ENCODE results near the gene SLC1A3.

Gene SLC1A3

DNA sequence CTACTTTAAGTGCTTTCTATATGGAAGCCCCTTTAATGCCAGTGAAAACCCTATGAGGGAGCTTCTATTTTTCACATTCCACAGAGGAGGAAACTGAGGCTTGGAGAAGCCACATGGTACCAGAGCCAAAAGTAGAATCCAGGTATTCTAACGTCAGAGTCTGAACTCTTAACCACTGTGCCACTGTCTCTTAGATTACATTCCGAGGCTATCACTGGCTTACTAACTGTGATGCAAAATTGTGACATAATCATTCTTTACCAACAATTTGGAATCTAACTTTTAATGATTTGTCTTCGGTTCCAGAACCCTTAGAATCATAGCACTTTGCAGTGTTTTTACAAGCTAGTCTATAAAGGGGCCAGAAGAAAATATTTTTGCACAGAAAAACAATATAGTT lies 59.2 kb downstream of the SLC1A3 start:
- Histone ChIP-seq H3K4me1 (ENCODE audit: control insufficient read depth, insufficient read depth, low read length, poor library complexity, severe bottlenecking) (no peaks in the 10 kb centered on the region), H3K27me3 (replicated peaks; ENCODE audit: control insufficient read depth, insufficient read depth, low read length, poor library complexity, severe bottlenecking) (no peaks in the 10 kb centered on the region), H3K4me3 (ENCODE audit: insufficient read depth, low read depth, low read length, poor library complexity, severe bottlenecking) (no peak overlapping the region), H3K9me3 (ENCODE audit: control insufficient read depth, low read length) (no peaks in the 10 kb centered on the region), H3K27ac (ENCODE audit: insufficient read depth, low read length, poor library complexity, severe bottlenecking) (no peak overlapping the region), H3K36me3 (ENCODE audit: control insufficient read depth, insufficient read depth, low read length) (no peaks in the 10 kb centered on the region)
- DNase-seq, result no peak

DNA sequence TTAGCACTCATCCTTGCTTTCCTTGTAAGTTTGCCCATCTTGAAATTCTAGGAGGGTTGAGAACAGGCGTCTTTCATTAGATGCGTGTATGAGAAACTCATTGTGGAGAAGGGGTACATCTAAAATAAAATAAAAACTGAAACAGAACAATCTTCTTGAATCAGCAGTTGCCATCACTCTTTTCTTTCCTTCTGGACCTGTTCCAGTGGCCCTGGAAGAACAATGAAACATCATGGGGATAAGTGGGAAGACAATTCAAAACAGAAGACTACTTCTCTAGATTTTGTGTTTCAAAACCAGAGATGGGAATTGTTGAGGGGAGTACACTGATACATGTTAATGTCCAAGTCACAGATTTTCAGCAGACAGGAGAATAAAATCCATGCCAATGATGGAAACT lies 59.9 kb downstream of the SLC1A3 start:
- no peaks in the 10 kb centered on the region for H3K4me1 ChIP-seq (ENCODE audit: control insufficient read depth, insufficient read depth, low read length, poor library complexity, severe bottlenecking)
- H3K27me3 ChIP-seq (replicated peaks; ENCODE audit: control insufficient read depth, insufficient read depth, low read length, poor library complexity, severe bottlenecking), result no peaks in the 10 kb centered on the region
- no peaks in the 10 kb centered on the region for H3K9me3 ChIP-seq (ENCODE audit: control insufficient read depth, low read length)
- H3K36me3 ChIP-seq (ENCODE audit: control insufficient read depth, insufficient read depth, low read length), result no peaks in the 10 kb centered on the region
- H3K27ac ChIP-seq (ENCODE audit: insufficient read depth, low read length, poor library complexity, severe bottlenecking), result no peak overlapping the region
- no peak for DNase-seq
- H3K4me3 ChIP-seq (ENCODE audit: insufficient read depth, low read depth, low read length, poor library complexity, severe bottlenecking), result no peak overlapping the region

DNA sequence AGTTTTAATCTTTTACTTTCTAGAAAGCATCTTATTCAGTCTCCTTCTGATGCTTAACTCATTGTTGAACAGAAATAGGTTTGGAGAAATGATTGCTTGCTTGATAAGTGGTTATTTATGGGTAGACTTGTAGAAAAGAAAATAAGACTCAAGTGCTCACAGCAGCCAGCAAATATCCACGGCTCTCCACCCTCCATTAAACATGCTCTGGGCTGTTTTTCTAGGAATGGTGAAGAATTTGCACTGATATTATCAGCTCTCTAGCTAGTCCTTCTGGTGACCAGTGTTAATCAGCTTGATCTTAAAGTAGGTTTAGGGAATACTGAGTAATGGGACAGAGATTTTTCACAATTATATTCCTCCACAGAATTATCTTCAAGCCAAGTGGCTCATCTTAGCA lies 60.6 kb downstream of the SLC1A3 start:
- Histone ChIP-seq H3K27me3 (replicated peaks; ENCODE audit: control insufficient read depth, insufficient read depth, low read length, poor library complexity, severe bottlenecking) (no peaks in the 10 kb centered on the region), H3K9me3 (ENCODE audit: control insufficient read depth, low read length) (no peaks in the 10 kb centered on the region), H3K27ac (ENCODE audit: insufficient read depth, low read length, poor library complexity, severe bottlenecking) (no peak overlapping the region), H3K4me3 (ENCODE audit: insufficient read depth, low read depth, low read length, poor library complexity, severe bottlenecking) (no peak overlapping the region), H3K4me1 (ENCODE audit: control insufficient read depth, insufficient read depth, low read length, poor library complexity, severe bottlenecking) (no peaks in the 10 kb centered on the region), H3K36me3 (ENCODE audit: control insufficient read depth, insufficient read depth, low read length) (no peaks in the 10 kb centered on the region)
- DNase-seq, result no peak

DNA sequence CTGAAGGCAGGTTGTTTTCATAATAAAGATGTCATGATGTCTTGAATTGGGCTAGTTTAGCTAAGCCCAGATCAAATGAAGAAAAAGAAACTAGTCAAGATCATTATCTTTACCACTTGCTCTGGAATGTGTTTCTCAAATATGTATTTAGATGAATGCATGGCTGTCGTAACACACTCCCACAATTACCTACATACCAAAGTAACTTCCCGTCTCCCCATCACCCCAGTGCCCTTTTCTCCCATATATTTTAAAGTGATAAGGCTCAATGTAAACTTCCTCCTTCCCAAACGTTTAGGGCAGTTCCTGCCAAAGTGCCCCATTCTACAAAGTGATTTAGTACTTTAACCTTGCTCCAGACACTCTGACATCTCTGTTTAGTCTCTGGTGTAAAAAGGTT lies 61.4 kb downstream of the SLC1A3 start:
- Histone ChIP-seq H3K27me3 (replicated peaks; ENCODE audit: control insufficient read depth, insufficient read depth, low read length, poor library complexity, severe bottlenecking) (no peaks in the 10 kb centered on the region), H3K4me3 (ENCODE audit: insufficient read depth, low read depth, low read length, poor library complexity, severe bottlenecking) (no peak overlapping the region), H3K4me1 (ENCODE audit: control insufficient read depth, insufficient read depth, low read length, poor library complexity, severe bottlenecking) (no peaks in the 10 kb centered on the region), H3K9me3 (ENCODE audit: control insufficient read depth, low read length) (no peaks in the 10 kb centered on the region), H3K36me3 (ENCODE audit: control insufficient read depth, insufficient read depth, low read length) (no peaks in the 10 kb centered on the region), H3K27ac (ENCODE audit: insufficient read depth, low read length, poor library complexity, severe bottlenecking) (no peak overlapping the region)
- DNase-seq, result no peak

DNA sequence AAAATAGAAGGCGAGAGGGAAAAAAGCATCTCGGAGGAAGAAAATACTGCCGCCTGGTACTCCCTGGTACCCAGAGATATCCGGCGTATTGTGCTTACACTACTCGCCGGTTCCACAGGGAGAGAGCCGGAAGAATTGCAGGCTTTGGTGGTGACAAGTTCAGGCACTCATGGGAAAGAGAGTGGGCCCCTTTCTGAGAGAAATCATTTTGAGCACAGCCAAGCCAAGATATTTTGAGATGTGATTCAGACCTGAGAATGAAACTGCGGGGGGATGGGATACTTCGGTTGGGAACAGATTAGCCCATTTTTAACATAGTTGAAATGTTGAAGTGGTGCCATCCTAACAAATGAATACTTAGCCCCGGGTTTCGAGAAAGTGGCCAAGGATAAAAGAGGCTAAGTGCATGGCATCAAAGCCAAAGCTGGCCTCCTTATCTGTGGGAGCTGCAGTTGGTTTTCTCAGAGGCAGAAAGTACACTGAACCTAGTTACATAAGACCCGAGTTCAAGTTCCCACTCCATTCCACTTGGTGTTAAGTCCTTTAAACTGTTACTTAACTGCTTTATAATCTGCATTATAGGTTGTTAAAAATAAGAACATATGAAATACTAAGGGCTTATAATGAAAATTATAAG lies 62.7 kb downstream of the SLC1A3 start:
- no peaks in the 10 kb centered on the region for H3K36me3 ChIP-seq (ENCODE audit: control insufficient read depth, insufficient read depth, low read length)

DNA sequence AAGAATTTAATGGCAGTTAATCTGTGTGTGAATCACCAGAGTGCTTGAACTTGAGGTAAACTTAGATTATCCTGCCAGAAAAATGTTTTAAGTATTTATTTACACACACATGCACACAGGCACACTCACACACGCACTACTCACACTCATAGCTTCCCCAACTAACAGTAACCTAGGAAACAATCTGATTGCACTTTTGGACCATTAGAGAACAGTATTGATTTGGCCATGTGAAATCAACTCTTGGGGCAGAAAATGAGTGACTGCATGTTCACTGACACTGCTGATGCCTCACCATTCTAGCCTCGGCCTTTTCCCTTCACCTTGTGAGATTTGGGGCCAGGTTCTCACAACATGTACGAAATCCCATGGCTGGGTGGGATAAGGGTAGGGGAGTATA lies 64.1 kb downstream of the SLC1A3 start:
- Histone ChIP-seq H3K4me1 (ENCODE audit: control insufficient read depth, insufficient read depth, low read length, poor library complexity, severe bottlenecking) (no peaks in the 10 kb centered on the region), H3K4me3 (ENCODE audit: insufficient read depth, low read depth, low read length, poor library complexity, severe bottlenecking) (no peak overlapping the region)
- no peak for DNase-seq

More for the DNA sequence above, 62.7 kb downstream of the SLC1A3 start:
- Histone ChIP-seq H3K4me3 (ENCODE audit: insufficient read depth, low read depth, low read length, poor library complexity, severe bottlenecking) (no peak overlapping the region), H3K4me1 (ENCODE audit: control insufficient read depth, insufficient read depth, low read length, poor library complexity, severe bottlenecking) (no peaks in the 10 kb centered on the region), H3K9me3 (ENCODE audit: control insufficient read depth, low read length) (no peaks in the 10 kb centered on the region), H3K27ac (ENCODE audit: insufficient read depth, low read length, poor library complexity, severe bottlenecking) (no peak overlapping the region), H3K27me3 (replicated peaks; ENCODE audit: control insufficient read depth, insufficient read depth, low read length, poor library complexity, severe bottlenecking) (peaks cover 2% of the 10 kb centered on the region)
- no peak for DNase-seq

DNA sequence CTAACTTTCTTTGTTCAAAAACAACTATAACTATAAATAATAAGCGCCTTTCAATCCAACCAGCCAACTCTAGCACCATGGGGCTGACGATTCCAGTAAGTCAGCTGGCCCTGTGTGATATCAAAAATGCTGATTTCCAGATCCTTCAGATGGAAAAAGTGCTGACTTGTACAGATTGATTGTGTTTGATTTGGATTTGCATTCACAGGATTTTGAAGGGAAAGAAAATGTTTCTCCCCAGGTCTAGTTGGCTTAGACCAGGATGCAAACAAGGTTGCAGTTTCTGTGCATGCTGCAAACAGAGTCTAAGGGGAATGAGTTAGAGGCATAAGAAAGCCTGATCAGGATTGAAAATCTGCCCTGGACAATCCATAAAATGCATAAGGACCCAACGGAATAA lies 68.9 kb downstream of the SLC1A3 start:
- DNase-seq, result no peak
- H3K4me3 ChIP-seq (ENCODE audit: insufficient read depth, low read depth, low read length, poor library complexity, severe bottlenecking), result no peak overlapping the region
- H3K36me3 ChIP-seq (ENCODE audit: control insufficient read depth, insufficient read depth, low read length), result no peaks in the 10 kb centered on the region
- no peaks in the 10 kb centered on the region for H3K4me1 ChIP-seq (ENCODE audit: control insufficient read depth, insufficient read depth, low read length, poor library complexity, severe bottlenecking)
- H3K27ac ChIP-seq (ENCODE audit: insufficient read depth, low read length, poor library complexity, severe bottlenecking), result no peak overlapping the region
- no peaks in the 10 kb centered on the region for H3K9me3 ChIP-seq (ENCODE audit: control insufficient read depth, low read length)
- peaks cover 2% of the 10 kb centered on the region for H3K27me3 ChIP-seq (replicated peaks; ENCODE audit: control insufficient read depth, insufficient read depth, low read length, poor library complexity, severe bottlenecking)

More for the DNA sequence above, 64.1 kb downstream of the SLC1A3 start:
- Histone ChIP-seq H3K27ac (ENCODE audit: insufficient read depth, low read length, poor library complexity, severe bottlenecking) (no peak overlapping the region), H3K9me3 (ENCODE audit: control insufficient read depth, low read length) (no peaks in the 10 kb centered on the region), H3K36me3 (ENCODE audit: control insufficient read depth, insufficient read depth, low read length) (no peaks in the 10 kb centered on the region), H3K27me3 (replicated peaks; ENCODE audit: control insufficient read depth, insufficient read depth, low read length, poor library complexity, severe bottlenecking) (peaks cover 2% of the 10 kb centered on the region)

DNA sequence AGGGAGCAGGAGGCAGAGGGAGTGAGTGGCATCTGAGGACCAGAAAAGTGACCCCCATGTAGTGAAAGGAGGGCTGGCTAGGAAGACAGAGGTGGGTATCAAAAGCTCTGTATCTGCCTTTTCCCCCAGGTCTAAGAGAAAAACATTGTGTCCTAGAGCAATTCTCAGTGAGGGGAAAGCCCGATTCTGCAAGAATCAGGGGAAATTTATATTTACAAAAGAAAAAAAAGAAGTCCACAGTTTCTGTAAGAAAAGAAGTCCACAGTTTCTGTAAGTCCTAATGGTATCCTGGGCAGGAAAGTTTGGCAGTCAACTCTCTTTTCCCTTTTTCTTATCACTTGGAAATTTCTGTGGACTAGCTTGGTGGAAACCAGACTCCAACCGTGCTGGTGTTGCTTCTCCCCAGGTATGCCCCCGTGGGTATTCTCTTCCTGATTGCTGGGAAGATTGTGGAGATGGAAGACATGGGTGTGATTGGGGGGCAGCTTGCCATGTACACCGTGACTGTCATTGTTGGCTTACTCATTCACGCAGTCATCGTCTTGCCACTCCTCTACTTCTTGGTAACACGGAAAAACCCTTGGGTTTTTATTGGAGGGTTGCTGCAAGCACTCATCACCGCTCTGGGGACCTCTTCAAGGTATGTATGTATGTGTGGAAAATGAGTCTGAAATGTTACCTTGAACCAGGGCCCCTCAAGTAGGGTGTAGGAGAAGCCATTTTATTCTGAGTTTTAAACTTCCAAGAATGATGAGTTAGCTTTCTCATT lies 73.0 kb downstream of the SLC1A3 start:
- no peaks in the 10 kb centered on the region for H3K4me1 ChIP-seq (ENCODE audit: control insufficient read depth, insufficient read depth, low read length, poor library complexity, severe bottlenecking)
- no peaks in the 10 kb centered on the region for H3K36me3 ChIP-seq (ENCODE audit: control insufficient read depth, insufficient read depth, low read length)
- no peak overlapping the region for H3K27ac ChIP-seq (ENCODE audit: insufficient read depth, low read length, poor library complexity, severe bottlenecking)
- H3K4me3 ChIP-seq (ENCODE audit: insufficient read depth, low read depth, low read length, poor library complexity, severe bottlenecking), result no peak overlapping the region
- H3K9me3 ChIP-seq (ENCODE audit: control insufficient read depth, low read length), result no peaks in the 10 kb centered on the region
- DNase-seq, result no peak
- H3K27me3 ChIP-seq (replicated peaks; ENCODE audit: control insufficient read depth, insufficient read depth, low read length, poor library complexity, severe bottlenecking), result no peaks in the 10 kb centered on the region

DNA sequence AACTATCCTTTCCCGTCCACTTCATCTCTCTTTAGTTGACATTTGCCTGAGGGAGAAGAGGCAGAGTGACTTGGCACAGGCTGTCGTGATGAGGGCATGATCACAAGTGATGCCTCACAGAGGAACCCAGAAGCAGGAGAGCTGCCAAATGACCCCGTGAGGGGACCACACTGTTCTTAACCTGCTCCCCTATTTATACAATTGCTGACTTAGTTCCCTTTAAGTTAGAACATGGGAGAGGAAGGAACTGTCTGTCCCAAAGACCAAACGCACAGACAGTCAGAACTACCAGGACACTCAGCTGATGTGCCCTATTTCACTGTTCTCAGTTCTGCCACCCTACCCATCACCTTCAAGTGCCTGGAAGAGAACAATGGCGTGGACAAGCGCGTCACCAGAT lies 73.7 kb downstream of the SLC1A3 start:
- Histone ChIP-seq H3K9me3 (ENCODE audit: control insufficient read depth, low read length) (no peaks in the 10 kb centered on the region), H3K36me3 (ENCODE audit: control insufficient read depth, insufficient read depth, low read length) (no peaks in the 10 kb centered on the region), H3K4me3 (ENCODE audit: insufficient read depth, low read depth, low read length, poor library complexity, severe bottlenecking) (no peak overlapping the region), H3K27ac (ENCODE audit: insufficient read depth, low read length, poor library complexity, severe bottlenecking) (no peak overlapping the region), H3K4me1 (ENCODE audit: control insufficient read depth, insufficient read depth, low read length, poor library complexity, severe bottlenecking) (no peaks in the 10 kb centered on the region), H3K27me3 (replicated peaks; ENCODE audit: control insufficient read depth, insufficient read depth, low read length, poor library complexity, severe bottlenecking) (no peaks in the 10 kb centered on the region)
- no peak for DNase-seq

DNA sequence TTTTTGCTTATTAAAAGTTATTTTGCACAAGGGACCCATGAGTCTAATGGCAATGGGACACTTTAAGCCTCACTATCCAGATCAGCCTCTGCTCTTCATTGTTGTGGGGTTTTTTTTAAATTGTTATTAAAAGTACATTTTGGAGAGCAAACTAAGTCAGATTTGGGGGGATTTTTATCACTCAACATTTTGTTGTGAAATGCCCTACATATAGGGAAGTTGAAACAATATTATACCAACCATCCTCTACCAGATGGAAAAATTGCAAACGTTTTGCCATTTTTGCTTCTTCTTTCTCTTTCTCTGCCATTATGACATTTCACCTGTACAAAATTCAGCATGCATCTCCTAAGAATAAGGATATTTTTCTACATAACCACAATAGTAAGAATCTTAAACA lies 75.3 kb downstream of the SLC1A3 start:
- Histone ChIP-seq H3K27me3 (replicated peaks; ENCODE audit: control insufficient read depth, insufficient read depth, low read length, poor library complexity, severe bottlenecking) (no peaks in the 10 kb centered on the region), H3K36me3 (ENCODE audit: control insufficient read depth, insufficient read depth, low read length) (no peaks in the 10 kb centered on the region), H3K9me3 (ENCODE audit: control insufficient read depth, low read length) (no peaks in the 10 kb centered on the region), H3K4me1 (ENCODE audit: control insufficient read depth, insufficient read depth, low read length, poor library complexity, severe bottlenecking) (no peaks in the 10 kb centered on the region), H3K27ac (ENCODE audit: insufficient read depth, low read length, poor library complexity, severe bottlenecking) (no peak overlapping the region), H3K4me3 (ENCODE audit: insufficient read depth, low read depth, low read length, poor library complexity, severe bottlenecking) (no peak overlapping the region)
- DNase-seq, result no peak
